HG03571 (cell line): ENCODE measurements around the gene POLA1.

ENCODE experiments used
- ATAC-seq: cut with Tn5 transposase; IDR thresholded peaks from one replicate; pipeline ENCODE4 v1.9.1; 2021; ENCODE audit not compliant: unreplicated experiment

The POLA1 gene

DNA sequence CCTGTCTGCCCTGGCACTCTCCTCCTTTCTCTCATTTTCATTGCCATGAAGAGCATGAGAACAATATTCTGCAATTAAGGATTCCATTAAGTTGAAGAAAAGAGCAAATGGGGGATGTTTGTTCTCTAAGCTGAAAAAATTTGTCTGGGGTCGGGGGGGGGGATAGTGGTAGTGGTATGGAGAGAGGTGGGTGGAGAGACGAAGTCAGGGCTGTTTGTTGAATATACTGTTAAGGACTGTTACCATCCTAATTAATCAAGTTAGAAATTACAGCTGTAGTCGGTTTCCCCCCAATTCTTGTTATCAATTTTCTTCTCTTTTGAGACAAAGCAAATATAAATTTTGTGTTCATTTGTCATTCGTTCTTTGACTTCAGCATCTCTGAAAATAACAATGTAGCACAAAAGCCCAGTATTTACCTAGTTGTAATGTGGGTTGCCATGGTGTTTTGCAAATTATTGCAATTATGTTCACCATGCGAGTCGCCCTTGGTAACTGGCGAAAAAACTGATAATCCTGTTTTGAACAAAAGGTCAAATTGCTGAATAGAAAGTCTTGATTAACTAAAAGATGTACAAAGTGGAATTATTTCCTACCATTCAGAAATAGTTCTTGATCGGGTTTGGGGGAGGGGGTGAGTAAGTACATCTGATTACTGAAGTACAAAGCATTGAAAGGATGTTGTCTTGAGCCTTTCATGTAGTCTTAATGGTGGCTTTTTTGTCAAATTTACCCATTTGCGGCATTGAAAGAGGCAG is 183.0 kb downstream of the POLA1 start:
- no peak for ATAC-seq

DNA sequence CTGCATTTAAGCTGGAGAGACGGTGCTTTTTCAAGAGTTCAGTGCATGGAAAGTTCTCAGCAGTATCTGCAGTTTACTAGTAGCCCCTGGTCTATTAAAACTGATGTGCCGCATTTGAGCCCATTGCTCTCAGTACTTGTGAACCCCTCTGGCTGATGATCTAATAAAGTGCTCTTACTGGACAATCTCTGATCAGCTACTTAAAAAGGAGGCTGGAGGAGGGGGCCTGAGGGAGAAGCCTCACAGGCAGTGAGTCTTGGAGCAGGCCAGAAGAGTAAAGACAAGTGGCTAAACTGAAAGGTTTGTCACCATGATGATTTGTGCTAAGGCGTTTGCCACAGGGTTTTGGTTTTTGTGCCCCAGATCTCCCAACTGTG is 183.6 kb downstream of the POLA1 start:
- ATAC-seq = no peak

DNA sequence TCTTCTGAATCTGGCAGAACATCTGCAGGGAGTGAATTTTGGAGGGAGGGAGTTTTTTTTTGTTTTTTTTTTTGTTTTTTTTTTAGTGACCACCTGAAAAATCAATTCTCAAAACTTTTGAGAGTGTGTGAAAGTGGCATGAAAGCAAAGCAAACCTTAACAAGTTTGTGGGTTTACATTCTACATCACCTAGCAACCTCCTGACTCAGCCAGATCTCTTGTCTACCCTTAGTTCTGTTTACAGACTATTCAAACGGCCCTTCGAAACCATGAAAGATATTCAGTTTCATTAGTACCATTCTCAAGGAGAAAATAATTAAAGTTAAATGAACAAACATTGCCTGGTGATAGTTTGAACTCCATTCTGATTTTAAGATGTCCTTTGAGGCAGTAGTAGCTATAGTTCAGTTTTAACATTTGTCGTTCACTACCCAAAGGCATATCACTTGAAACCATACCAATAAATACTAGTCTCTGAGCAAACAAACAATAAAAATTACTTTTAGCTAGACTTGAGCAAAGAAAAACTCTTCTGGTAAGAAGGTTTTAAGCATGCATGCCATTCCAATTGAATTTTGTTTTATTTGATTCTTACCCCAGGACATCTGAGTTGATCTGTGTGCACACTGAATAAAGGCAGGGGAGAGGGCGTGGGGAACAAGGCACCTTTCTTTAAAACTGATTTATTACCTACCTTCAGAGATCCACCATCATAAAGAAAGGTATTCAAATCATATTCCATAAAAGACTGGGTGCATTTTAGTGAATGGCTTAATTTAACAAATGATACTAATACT is 184.3 kb downstream of the POLA1 start:
- no peak for ATAC-seq

DNA sequence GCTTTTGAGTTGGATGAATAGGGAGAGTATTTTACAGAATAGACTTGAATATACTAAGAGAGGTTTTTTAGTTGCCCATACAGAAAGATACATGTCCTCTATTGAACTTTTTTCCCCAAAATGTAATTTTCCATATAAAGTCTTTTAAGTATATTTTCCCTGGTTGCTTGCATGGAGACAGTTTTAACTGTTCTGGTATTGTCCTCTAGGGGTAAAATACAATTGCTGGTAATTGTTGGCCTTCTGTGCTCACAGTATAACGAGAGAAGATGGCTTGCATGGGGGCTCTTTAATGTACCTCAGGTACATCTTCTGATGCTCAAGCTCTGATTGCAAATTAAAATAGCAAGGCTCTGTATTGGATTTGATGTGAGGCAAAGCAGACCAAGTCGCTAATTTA is 186.0 kb downstream of the POLA1 start:
- ATAC-seq = no peak

DNA sequence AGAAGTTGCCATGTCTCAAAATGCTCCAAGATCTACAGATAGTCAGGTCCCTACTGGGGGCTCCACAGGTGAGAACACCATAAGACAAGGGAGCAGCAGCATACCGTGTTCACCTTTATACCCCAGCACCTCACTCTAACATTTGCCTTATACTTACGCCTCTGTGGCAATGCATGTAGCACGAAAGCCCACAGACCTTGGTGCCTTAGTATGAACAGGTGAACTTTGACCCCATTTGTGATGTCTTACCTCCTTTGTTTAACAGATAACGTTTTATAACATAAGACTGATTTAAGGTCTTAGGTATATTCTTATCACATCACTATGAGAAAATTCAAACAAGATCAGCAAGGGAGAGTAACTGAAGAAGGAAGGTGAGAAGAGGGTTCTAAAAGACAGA is 193.2 kb downstream of the POLA1 start:
- ATAC-seq = no peak

DNA sequence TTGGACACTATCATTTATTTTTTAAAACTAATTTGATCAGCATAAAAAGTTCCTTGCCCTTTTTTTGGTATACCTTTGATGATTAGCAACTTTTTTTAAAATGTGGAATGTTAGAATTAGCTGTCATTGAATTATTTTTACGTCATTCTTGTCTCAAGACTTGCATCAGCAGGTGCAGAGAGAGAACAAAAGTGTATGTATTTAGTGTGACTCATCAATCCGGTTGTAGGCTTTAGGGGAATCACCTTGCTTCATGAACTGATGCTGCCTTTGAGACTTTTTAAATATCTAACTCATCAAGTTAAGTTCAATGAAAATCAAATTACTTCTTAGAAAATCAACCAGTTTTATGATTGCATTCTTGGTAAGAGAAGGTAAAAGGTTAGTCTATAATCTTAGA is 197.0 kb downstream of the POLA1 start:
- no peak for ATAC-seq

DNA sequence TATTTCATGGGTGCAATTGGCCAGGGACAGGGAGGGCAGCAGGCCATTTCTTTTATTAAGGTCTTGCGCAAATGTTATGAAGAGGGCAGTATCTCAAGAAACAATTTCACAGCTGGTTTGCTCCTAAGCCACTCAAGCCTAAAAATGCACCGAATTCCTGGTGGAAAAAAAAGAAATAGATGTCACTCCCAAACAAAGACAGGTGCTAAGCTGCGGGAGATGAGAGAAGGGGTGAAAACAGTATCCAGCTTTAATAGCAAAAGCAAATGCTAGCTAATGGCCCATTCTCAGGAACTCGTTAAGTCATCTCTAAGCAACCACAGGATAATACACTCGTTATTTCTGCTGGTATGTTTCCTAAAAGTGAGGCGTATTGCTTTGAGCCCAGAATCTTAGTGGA is 205.7 kb downstream of the POLA1 start:
- ATAC-seq = no peak

DNA sequence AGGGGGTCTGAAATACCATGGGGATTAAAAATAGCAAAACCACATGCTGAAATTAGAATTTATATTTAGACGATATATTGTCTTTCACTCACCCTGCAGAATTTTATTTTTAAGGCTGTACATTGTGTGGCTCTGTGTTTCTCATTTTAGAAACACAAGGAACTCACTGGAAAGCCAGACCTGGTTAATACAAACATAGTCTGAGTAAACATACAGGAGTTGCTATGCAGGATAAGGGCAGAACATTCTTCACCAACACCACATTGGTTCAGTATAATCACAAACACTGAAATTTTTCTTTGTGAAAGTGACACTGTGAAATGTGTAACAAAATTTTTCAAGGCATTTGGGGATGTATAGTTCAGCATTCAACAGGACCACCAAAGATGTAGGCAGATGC is 206.5 kb downstream of the POLA1 start:
- ATAC-seq = no peak

DNA sequence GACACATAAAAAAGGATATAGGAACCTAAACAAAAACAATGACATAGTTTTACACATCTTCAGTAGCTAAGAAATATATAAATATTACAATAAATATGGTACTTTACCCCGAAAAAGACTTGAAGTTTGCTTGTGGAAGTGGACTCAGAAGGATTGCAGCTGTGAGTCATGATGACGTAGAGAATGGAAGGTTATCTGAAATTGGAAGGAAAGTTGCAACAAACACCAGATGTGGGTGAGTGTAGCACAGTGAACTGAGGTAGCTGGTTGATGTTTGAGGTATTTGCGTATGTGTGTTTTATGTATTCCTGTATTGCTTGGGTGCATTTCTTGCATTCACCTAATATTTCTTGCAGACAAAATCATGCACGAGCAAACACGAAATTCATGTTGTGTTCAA is 209.1 kb downstream of the POLA1 start:
- no peak for ATAC-seq

DNA sequence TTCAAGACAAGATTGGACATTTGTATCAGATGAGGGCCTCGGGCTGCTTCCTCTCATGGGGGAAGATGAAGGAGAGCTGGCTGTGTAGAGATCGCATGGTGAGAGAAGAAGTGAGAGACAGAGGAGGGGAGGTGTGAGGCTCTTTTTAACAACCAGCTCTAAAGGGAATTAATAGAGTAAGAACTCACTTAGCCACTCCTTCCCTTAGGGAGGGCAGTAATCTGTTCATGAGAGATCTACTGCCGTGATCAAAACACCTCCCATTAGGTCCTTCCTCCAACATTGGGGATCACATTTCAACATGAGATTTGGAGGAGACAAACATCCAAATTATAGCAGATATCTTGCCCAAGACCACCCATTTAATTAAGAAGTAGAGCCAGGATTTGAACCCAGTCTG is 225.0 kb downstream of the POLA1 start:
- ATAC-seq = no peak

DNA sequence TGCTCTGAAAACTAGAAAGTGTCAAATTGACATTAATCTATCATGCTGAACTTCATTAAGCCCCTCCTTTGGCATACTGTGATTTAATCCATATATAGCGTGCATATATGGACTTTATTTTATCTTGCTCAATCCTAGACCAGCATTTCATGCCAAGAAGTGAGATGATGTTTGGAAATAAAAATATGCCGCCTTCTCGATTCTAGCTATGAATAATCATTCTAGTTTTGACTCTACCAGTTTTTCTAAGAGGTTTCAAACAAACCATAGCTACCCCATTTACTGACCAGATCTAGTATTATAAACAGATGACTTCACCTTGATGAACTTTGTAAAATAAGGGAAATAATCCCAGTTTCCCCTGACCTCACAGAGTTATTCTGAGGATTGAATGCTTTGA is 227.1 kb downstream of the POLA1 start:
- no peak for ATAC-seq

DNA sequence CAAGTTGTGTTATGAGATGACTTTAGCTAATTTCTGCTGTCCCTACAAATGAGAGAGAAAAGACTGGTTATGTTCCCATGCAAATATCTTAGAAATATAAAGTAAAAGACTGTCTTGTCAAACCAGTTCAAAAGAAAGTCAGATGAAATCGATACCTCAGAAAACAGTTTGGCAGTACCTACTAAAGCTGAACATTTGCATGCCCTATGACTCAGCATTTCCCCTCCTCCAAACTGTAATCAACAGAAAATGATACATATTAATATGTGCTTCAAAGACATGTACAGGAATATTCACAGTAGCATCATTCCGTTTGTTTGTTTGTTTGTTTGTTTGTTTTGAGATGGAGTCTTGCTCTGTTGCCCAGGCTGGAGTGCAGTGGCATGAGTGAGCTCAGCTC is 231.7 kb downstream of the POLA1 start:
- no peak for ATAC-seq

DNA sequence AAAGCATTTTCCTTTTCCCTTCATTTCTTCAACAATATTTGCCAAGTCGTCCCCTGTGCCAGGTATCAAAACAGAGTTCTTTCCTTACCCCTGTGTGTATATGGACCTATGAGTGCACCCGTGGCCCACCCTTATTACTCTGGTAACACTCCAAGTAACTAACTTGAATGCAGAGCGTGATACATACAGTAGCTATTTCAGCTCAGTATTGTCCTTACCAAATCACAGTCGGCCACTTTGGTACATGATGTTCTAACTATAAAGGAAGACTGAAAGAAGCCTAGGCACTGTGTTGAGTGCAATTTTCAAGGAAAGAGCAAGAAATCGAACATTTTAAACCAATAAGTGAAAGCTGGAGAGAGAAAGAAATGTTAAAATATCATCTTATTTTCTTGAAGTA is 233.7 kb downstream of the POLA1 start:
- ATAC-seq = no peak

DNA sequence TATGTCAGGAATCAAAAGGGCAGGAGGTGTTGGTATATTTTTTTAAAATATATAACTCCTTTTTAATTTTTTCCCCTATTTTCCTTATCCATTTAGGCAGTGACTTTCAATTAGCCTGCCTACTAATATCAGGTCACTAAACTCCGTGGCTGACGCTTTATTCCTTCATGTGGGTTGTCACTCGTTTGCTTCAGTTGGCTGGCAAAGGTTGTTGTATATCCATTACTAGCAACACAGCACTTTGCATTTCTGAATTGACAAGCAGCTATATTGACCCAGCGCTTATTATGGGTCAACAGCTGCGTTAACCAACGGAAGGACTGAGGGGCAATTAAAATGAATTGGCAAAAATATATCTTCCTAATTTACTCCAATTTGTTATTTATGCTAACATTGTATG is 234.4 kb downstream of the POLA1 start:
- no peak for ATAC-seq

DNA sequence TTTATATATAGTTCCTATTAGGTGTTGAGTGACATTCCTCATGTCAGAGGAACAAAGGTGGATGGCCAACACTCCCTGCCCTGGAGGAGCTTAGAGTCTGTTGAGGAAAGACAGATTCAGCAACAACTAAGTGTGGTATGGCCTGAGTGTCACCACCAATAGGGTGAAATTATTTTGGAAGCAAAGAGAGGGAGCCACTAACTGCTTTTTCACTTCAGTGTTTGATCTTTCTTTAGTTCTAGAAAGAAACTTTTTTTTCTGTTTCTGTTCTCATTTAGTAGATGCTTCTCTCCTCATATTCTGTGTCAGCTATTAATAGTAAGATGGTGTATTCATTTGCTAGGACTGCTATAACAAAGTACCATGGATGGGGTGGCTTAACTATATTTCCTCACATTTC is 240.6 kb downstream of the POLA1 start:
- no peak for ATAC-seq

DNA sequence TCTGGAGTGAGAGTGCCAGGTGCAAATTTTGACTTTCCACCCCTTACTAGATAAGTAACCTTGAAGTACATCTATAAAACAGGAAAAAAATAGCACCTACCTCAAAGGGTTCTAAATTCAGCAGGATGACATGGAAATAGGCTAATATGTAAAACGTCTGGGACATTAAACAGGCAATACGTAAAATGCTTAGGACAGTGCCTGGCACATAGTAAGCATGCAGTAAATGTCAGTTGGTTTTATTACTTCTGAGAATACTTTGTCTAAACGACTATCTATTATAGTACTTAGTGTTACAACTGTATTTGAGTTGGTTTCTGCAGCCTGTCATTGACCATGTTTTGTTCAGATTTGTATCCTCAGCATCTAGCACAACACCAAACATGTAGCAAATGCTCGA is 251.3 kb downstream of the POLA1 start:
- ATAC-seq = no peak

DNA sequence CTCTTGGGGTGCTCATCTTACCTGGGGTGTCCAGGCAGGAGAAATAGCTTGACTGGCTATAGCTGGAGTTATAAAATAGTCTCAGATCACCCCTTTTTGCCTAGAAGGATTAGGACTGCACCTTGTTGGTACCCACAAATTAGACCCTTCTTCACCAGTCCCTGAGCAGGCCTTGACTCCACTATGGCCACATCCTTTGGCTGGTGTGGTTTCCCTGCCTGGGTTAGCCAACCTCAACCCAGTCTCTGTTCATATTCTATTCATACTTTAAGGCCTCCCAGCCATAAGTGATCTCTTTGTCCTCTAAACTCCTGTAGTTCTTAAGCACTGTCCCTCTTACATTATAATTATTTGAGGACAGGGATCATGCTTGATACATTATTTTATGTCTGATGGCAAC is 252.7 kb downstream of the POLA1 start:
- ATAC-seq = no peak

DNA sequence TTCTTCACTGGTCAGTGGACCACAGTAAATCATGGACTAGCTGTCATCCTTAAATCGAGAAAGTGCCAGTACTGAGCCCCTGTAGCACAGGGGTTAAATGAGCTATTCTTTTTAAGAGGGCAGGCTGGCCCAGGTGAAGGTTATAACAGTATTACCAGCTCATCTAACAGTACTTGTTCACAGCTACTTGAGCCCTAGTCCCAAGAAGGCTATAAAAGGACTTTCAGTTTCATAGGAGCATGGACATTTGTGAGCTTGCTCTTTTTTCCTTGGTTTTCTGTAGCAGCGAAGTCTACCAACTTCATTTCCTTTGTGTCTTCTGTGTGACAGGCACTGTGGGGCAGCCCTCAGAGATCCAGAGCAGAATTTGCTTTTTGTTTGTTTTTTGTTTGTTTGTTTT is 261.0 kb downstream of the POLA1 start:
- ATAC-seq = no peak

DNA sequence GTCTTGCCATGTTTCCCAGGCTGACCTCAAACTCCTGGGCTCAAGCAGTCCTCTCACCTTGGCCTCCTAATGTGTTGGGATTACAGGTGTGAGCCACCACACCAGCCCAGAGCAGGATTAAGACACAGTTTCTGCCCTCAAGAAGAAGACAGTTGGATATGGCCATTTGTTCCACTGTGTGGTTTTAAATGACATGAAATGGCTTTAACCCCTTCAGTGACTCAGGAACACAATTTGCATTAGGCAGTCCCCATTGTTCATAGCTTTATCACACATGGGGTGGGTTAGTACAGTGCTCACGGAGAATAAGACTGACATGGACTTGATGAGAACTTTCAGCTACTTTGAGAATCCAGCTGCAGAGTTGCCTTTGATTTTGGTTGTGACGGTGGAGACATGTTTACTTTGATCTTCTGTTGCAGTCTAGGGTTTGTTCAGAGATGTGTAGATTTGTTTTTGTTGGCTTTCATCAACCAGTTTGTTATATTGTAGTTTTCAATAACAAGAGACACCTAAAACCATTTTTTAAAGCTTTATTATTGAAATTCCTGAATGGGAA is 261.7 kb downstream of the POLA1 start:
- no peak for ATAC-seq

DNA sequence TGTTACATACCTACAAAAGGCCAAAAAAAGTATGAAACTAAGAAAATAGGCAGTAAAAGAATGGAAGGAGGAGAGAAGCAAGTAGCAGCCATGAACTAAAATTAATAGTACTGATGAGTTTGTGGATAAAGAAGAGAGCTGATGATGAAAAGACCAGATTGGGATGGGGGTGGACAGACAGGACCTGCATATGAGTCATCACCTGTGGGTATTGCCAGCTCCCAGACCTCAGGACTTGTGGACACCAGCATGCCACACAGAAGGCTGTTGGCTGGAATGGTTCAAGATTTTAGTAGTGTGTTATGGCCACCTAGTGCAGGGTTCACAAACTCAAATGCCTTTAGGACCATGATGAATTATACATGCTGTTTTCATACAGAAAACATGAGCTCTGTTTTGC is 263.1 kb downstream of the POLA1 start:
- no peak for ATAC-seq

DNA sequence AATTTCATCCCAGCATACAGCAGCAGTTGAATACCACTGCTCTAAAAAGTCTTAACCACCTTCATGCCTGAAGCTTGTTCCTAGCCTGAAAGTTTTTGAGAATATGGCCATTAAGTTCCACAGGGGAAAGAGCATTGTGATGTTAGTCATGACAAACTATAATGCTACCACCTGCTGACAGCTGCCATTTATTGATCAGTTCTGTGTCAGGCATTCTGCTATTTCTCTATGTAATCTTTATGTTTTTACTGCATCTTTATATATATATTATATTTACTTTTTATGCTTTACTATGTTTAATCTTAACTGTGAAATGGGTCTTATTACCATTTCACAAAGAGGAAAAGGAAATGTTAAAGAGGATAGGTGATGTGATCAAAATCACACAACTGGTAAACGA is 268.1 kb downstream of the POLA1 start:
- ATAC-seq = no peak

DNA sequence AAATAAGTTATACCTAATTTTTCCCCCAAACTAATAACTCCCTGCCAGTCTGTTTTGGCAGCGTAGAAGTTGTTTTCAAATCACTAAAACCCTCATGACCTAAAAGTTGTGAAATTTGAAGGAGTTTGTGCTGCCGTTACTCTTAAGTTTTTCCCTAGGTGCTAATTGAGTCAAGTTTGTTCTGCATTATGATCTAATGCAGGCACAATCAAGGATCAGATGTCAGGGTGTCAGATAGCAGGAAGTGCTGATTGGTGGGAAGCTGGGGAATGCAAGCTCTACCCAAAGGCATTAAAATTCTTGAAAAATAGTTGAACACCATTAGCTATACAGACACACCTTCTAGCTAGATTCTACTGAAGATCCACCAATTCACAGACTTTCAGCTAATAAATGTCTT is 270.1 kb downstream of the POLA1 start:
- ATAC-seq = no peak
